Measurements from ENCODE around the gene RGS7.

The RGS7 gene

DNA sequence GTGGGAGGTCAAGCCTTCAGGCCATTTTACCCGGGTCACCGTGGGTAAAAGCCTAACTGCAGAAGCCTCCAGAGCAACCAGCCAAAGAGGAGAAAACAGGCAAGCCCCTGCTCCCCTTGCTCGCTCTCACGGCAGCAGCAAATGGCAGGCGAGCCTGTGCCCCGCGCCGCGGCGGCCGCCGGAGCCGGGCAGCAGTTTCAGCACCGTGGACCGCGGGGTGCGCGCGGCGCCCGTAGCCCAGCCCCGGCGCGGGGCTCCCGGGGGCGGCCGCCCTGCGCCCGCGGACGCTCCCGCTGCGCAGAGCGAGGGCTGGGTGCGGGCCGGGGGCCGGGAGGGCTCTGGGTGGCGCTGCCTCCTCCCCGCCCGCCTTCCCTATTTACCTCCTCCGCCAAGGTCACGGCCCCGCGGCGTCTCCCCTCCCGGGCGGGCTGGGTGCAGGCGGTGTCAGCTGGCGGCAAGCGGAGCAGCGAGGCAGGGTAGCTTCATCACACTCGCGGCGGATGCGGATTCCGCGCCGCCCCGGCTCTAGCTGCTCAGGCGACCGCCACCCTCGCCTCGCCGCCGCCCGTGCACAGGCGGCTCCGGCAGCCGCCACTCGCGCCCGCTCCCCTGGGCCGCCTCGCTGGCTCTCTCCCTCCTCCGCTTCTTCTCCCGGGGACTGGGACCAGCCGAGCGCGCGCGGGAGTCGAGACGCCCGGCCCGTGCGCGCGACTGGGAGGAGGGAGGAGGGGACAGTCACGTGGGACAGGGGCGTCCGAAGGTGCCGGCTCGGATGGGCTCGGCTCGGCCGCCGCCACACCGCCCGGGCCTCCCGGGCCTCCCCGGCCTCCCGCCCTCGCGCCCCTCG is at the start of gene RGS7:
RGS7 (minus strand) TSS at position 687 of the 847 bp plus-strand sequence.
- DNase-seq (ENCODE audit: low spot score) = peak; percentile 64

- DNase-seq (ENCODE audit: low spot score) = no peak
Observed at GRCh38 chr1:241406421-241406820, 49.4 kb upstream of the RGS7 start.

- DNase-seq (ENCODE audit: low spot score) = no peak
Observed at GRCh38 chr1:241401156-241401555, 44.2 kb upstream of the RGS7 start.

GRCh38 chr1:241396747-241397681 is 40.0 kb upstream of the RGS7 start:
- DNase-seq (ENCODE audit: low spot score) = peak; percentile 7

GRCh38 chr1:241391926-241392710 is 35.1 kb upstream of the RGS7 start:
- no peak for DNase-seq (ENCODE audit: low spot score)

- DNase-seq (ENCODE audit: low spot score) = no peak
Observed at GRCh38 chr1:241390526-241390925, 33.5 kb upstream of the RGS7 start.

- DNase-seq (ENCODE audit: low spot score) = no peak
Observed at GRCh38 chr1:241389400-241389799, 32.4 kb upstream of the RGS7 start.

- DNase-seq (ENCODE audit: low spot score) = no peak
Observed at GRCh38 chr1:241387216-241387615, 30.2 kb upstream of the RGS7 start.

DNA sequence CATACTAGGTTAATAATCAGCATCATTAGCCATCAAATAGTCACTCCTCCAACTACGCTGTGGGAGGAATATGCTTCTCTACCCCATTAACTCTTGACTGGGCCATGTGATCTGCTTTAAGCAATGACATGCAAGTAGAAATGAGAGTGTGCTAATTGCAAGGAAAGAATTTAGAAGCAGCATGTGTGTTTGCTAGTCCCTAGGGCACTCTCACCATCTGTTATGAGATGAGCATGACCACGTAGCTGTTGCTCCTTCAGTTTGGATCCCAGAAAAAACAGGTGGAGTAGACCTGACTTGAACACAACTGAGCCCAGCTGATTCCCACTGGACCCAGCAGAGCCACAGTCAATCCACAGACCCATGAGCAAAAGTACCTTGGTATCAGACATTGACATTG is 19.7 kb upstream of the RGS7 start:
- no peak for DNase-seq (ENCODE audit: low spot score)

DNA sequence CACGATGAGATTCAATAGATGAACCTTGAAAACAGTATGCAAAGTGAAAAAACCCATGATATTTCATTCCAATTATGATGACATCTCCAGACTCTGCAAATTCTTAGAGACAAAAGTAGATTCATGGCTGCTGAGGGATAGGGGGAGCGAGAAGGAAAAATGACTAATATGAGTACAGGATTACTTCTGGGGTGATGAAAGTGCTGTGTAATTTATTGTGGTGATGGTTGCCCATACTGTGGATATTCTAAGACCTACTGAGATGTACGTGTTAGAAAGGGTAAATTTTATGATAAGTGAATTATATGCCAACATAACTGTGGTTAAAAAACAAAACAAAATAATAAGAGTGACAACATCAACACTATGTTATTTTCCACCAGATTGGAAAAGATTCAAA is 18.9 kb upstream of the RGS7 start:
- no peak for DNase-seq (ENCODE audit: low spot score)

DNA sequence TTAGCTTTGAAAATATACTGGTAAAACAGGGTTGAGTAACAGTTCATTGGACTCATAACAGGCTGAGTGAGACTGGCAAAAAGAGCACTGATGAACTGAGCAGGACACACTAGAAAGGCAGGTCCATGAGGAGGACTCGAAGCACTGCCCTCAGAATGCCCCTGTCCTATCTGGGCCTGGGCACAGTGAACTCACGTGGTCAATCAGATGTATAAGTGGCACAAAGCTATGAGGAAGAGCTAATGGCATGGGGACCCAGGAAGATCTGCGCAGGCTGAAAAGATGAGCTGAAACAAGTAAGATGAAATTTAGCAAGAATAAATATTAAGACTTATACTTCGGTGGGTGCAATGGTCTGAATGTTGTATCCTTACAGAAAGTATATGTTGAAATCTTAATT is 9.2 kb upstream of the RGS7 start:
- no peak for DNase-seq (ENCODE audit: low spot score)

- DNase-seq (ENCODE audit: low spot score) = no peak
Observed at GRCh38 chr1:241362350-241362749, 5.3 kb upstream of the RGS7 start.

DNA sequence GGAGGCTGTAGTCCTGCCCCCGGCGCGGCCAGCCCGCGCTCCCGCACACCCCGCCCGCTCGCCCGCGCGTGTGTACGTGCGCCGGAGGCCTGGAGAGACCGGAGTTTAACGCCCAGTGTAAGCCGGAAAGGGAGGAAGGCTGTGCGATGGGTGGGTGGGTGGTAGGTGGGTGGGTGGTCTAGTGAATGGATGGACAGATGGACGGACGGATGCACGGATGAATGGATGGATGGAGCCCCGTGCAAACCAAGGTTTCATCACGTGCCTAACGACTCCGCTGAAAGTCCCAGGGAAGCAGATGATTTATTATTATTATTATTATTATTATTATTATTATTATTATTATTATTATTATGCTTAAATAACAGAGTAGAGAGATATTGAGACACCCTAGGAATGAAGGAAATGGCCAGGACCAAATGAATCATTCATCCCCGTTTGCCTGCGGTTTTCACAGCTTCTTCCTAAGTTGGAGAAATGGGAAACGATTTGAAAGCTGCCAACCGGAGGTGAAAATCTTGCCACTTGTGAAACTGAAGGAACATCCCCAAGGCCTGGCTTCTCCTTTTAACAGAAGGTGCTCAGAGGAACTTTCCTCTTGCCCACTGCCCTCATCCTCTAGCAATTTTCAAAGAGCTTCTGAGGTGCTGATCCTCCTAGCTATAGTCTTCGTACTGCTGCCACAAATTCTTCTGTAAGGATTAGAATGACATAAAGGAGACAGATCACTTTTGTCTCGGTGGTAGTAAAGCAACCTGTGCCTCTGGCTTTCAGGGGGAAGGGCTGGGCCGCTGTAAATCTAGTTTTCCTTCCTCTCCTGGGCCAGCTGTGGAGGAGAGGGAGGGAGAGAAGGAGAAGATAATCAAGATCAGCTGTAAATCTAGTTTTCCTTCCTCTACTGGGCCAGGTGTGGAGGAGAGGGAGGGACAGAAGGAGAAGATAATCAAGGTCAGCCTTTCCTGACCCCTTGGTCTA is 648 bp upstream of the RGS7 start:
- DNase-seq (ENCODE audit: low spot score) = no peak

GRCh38 chr1:241356187-241356518 is 852 bp downstream of the RGS7 start:
- DNase-seq (ENCODE audit: low spot score) = no peak

DNA sequence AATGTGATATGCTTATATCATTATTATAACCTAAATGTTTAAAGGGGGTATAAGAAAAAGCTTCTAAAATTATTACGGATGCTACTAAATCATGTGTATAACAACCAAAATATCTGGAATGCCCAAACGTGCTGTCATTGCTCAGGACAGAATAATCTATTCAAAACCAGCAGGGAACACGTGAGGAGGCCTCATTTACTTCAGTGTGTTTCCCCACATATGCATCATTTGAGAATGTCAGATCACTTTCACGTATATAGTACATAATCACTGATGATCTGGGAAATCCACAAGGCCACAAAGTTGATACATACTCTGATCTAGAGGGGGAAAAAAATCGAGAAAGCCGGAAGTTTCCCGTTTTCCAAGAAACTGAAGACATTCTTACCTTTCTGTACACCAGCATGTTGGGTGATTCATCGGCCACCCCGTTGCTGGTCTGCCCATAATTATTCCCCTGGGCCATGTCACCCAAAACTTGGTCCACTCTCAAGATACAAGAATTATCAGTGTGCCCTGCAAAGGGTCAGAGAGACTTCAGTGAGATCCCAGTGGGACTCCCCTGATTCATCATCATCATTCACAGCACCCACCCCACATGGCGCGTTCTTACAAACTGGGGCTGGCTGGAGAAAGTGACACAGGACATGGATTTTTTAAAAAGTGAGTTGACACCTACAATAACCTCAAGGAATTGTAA is 1.5 kb downstream of the RGS7 start:
- DNase-seq (ENCODE audit: low spot score) = no peak

DNA sequence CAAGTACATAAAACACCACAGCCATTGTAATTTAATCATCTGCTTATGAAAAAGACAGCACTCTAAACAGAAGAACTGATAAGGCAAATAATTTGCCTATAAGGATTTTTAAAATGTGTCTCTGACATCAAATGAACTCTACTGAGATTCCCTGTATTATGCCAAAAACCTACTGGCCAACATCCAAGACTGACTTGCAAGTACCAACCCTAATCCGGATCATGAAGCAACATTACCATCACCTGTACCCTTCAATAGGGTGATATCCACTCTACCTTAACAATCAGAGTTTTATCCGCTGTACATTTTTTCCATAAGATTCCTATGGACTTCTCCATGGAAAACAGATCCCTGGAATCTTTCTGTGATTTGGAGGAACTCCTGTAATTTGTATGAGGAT is 4.6 kb downstream of the RGS7 start:
- no peak for DNase-seq (ENCODE audit: low spot score)

- no peak for DNase-seq (ENCODE audit: low spot score)
Observed at GRCh38 chr1:241351841-241352240, 5.2 kb downstream of the RGS7 start.

- DNase-seq (ENCODE audit: low spot score) = no peak
Observed at GRCh38 chr1:241343956-241344355, 13.0 kb downstream of the RGS7 start.

DNA sequence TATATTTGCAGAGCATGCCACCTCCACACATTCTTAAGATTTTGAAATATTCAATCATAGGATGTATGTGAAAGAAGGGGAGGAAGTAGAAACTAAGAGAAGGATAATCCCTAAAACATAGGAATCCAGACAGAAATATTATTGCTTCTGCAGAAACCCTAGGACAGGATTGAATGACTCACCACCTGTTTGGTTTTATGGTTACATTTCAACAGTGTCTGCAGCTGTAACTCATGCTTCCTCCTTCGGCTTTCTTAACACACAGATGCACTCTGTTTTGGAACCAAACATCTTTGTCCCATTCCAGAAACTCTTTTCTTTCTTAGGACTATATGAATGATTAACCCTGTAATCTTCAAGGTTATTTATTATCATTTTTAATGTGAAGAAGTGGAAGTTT is 20.7 kb downstream of the RGS7 start:
- DNase-seq (ENCODE audit: low spot score) = no peak

- DNase-seq (ENCODE audit: low spot score) = no peak
Observed at GRCh38 chr1:241332987-241333386, 24.0 kb downstream of the RGS7 start.

DNA sequence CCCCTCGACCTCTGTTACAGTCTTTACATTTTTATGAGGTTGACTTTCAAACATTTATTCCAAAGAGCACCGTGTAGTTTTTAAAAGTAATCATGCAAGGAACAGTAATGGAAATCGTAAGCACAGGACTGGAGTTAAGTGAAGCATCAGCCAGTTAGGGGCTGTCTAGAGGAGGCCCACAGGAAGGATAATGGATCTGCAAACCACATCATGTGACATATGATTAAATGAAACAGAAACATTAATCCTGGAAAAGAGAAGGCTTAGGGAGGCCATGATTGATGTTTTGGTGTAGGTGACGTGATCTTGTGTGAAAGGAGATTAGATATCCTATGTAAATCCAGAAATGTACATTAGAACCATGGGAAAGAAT is 25.0 kb downstream of the RGS7 start:
- no peak for DNase-seq (ENCODE audit: low spot score)

Measured in pons (tissue), 1 donor.